ENCODE measurements around the gene SLC4A2. TPM values are rescaled to one million over a fixed set of nuclear protein-coding genes. Genes with fewer than 3 reads are reported as not detected.
A peak's percentile ranks its signal among the peaks of the same experiment; 100 is the strongest.

Gene SLC4A2
- total RNA-seq, 1 donor = 61.5 TPM

DNA sequence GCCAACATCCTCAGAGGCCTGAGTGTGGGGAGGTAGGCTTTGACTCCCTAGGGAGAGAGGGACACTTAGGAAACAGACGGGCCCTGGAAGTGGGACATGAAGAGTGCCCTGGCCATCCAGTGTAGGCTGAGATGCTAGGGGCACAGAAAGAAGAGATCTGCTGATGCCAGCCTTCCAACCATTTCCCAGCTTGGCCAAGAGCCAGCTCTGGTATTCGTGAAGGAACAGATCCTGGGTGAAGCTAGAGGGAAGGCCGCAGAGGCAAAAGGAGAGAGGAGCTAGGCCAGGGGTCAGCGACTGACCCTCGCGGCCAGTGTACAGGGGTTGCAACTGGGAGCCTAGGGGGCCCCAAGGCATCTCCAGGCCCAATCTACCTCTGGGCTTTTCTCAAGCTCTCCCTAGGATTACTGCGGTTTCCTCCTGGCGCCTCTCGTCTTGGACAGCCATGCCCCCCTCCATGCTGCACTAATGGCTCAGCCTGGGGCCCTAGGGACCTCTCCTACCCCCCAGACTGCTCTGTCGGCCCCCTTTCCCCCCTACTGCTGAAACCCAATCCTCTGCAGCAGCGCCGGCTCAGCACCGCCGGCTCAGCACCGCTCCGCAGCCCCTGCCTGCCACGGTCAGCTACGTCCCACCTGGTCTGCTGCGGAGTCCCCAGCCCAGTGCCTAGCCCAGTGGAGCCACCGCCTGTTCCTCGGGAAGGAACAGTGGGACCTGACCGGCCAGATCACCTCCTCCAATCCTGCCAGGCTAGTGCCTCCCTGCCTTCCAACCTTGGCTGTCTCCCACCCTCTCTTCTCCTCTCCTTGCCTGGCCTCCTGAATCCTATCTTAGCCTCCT lies 11.2 kb upstream of the SLC4A2 start, which contains the start of gene ASIC3:
ASIC3 (plus strand) TSS at position 556 of the 840 bp plus-strand sequence. CDS start 355 bp downstream, outside the sequence.
- Histone ChIP-seq H3K79me2 (ENCODE audit: insufficient read depth, low read length) (no peaks in the 10 kb centered on the region), H3K27ac (ENCODE audit: low read depth, low read length) (no peak within 1 kb of the TSS), H3K4me3 (ENCODE audit: insufficient read depth, low read length) (no peak within 1 kb of the TSS), H2AFZ (ENCODE audit: low read length) (no peak within 1 kb of the TSS), H3K27me3 (ENCODE audit: insufficient read depth, low read length) (no peaks in the 10 kb centered on the region), H3K9me3 (ENCODE audit: low read depth, low read length) (no peaks in the 10 kb centered on the region), H3K4me1 (ENCODE audit: insufficient read depth, low read length) (peaks cover 12% of the 10 kb centered on the region), H4K20me1 (ENCODE audit: insufficient read depth, low read length) (peaks cover 12% of the 10 kb centered on the region), H3K36me3 (ENCODE audit: insufficient read depth, low read length) (peaks cover 4% of the 10 kb centered on the region), H3K4me2 (ENCODE audit: insufficient read depth, low read length) (no peak within 1 kb of the TSS)
- no peak for DNase-seq (ENCODE audit: insufficient read length, low spot score, missing footprints)
- TF ChIP-seq, protein P1, sequence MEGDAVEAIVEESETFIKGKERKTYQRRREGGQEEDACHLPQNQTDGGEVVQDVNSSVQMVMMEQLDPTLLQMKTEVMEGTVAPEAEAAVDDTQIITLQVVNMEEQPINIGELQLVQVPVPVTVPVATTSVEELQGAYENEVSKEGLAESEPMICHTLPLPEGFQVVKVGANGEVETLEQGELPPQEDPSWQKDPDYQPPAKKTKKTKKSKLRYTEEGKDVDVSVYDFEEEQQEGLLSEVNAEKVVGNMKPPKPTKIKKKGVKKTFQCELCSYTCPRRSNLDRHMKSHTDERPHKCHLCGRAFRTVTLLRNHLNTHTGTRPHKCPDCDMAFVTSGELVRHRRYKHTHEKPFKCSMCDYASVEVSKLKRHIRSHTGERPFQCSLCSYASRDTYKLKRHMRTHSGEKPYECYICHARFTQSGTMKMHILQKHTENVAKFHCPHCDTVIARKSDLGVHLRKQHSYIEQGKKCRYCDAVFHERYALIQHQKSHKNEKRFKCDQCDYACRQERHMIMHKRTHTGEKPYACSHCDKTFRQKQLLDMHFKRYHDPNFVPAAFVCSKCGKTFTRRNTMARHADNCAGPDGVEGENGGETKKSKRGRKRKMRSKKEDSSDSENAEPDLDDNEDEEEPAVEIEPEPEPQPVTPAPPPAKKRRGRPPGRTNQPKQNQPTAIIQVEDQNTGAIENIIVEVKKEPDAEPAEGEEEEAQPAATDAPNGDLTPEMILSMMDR (IDR thresholded peaks at IDR 0.05; ENCODE audit: extremely low read depth, low read depth, low read length) = no peak

DNA sequence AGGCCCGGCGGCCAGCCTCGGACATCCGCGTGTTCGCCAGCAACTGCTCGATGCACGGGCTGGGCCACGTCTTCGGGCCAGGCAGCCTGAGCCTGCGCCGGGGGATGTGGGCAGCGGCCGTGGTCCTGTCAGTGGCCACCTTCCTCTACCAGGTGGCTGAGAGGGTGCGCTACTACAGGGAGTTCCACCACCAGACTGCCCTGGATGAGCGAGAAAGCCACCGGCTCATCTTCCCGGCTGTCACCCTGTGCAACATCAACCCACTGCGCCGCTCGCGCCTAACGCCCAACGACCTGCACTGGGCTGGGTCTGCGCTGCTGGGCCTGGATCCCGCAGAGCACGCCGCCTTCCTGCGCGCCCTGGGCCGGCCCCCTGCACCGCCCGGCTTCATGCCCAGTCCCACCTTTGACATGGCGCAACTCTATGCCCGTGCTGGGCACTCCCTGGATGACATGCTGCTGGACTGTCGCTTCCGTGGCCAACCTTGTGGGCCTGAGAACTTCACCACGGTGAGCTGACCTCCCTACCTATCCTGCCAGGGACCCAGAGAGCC lies 10.4 kb upstream of the SLC4A2 start:
- no peak overlapping the region for H2AFZ ChIP-seq (ENCODE audit: low read length)
- TF ChIP-seq, protein P1 (IDR thresholded peaks at IDR 0.05; ENCODE audit: extremely low read depth, low read depth, low read length) = no peak
- H3K36me3 ChIP-seq (ENCODE audit: insufficient read depth, low read length) = peaks cover 4% of the 10 kb centered on the region
- no peaks in the 10 kb centered on the region for H3K79me2 ChIP-seq (ENCODE audit: insufficient read depth, low read length)
- no peak for DNase-seq (ENCODE audit: insufficient read length, low spot score, missing footprints)
- H3K4me2 ChIP-seq (ENCODE audit: insufficient read depth, low read length) = no peak overlapping the region
- H3K4me3 ChIP-seq (ENCODE audit: insufficient read depth, low read length) = no peak overlapping the region
- peaks cover 12% of the 10 kb centered on the region for H4K20me1 ChIP-seq (ENCODE audit: insufficient read depth, low read length)
- no peak overlapping the region for H3K27ac ChIP-seq (ENCODE audit: low read depth, low read length)
- H3K4me1 ChIP-seq (ENCODE audit: insufficient read depth, low read length) = peaks cover 12% of the 10 kb centered on the region
- H3K27me3 ChIP-seq (ENCODE audit: insufficient read depth, low read length) = no peaks in the 10 kb centered on the region
- H3K9me3 ChIP-seq (ENCODE audit: low read depth, low read length) = no peaks in the 10 kb centered on the region

GRCh38 chr7:151051108-151051507 lies 8.3 kb upstream of the SLC4A2 start:
- H3K9me3 ChIP-seq (ENCODE audit: low read depth, low read length) = no peaks in the 10 kb centered on the region
- H2AFZ ChIP-seq (ENCODE audit: low read length) = no peak overlapping the region
- no peaks in the 10 kb centered on the region for H3K79me2 ChIP-seq (ENCODE audit: insufficient read depth, low read length)
- peak; percentile 98 for DNase-seq (ENCODE audit: insufficient read length, low spot score, missing footprints)
- H3K27ac ChIP-seq (ENCODE audit: low read depth, low read length) = no peak overlapping the region
- no peak overlapping the region for H3K4me3 ChIP-seq (ENCODE audit: insufficient read depth, low read length)
- no peaks in the 10 kb centered on the region for H3K27me3 ChIP-seq (ENCODE audit: insufficient read depth, low read length)
- TF ChIP-seq, protein P1 (IDR thresholded peaks at IDR 0.05; ENCODE audit: extremely low read depth, low read depth, low read length) = no peak
- H4K20me1 ChIP-seq (ENCODE audit: insufficient read depth, low read length) = peaks cover 12% of the 10 kb centered on the region
- peaks cover 12% of the 10 kb centered on the region for H3K4me1 ChIP-seq (ENCODE audit: insufficient read depth, low read length)
- peak overlapping the region; percentile 48 for H3K4me2 ChIP-seq (ENCODE audit: insufficient read depth, low read length)
- peaks cover 4% of the 10 kb centered on the region for H3K36me3 ChIP-seq (ENCODE audit: insufficient read depth, low read length)

DNA sequence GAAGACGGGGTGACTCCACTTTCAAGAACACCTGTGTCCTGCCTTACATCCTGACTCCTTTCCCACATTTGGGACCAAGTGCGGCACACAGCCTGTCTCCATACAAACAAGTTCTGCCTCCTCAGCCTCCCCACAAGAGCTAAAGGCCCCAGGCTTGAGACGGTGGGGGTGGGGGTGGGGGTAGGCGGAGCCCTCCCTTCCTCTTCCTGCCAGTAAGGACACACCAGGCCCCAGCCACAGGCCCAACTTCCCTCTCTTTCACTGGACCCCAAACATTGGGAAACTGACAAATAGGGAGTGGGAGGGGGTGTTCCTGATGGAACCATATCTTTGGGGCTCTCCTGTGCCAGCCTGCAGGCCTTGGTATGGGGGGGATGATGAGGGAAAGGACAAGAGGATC lies 6.3 kb upstream of the SLC4A2 start:
- Histone ChIP-seq H3K27me3 (ENCODE audit: insufficient read depth, low read length) (no peaks in the 10 kb centered on the region), H3K36me3 (ENCODE audit: insufficient read depth, low read length) (peaks cover 4% of the 10 kb centered on the region), H3K4me3 (ENCODE audit: insufficient read depth, low read length) (no peak overlapping the region), H3K27ac (ENCODE audit: low read depth, low read length) (no peak overlapping the region), H3K9me3 (ENCODE audit: low read depth, low read length) (no peaks in the 10 kb centered on the region), H2AFZ (ENCODE audit: low read length) (no peak overlapping the region), H3K4me2 (ENCODE audit: insufficient read depth, low read length) (no peak overlapping the region), H3K79me2 (ENCODE audit: insufficient read depth, low read length) (no peaks in the 10 kb centered on the region), H4K20me1 (ENCODE audit: insufficient read depth, low read length) (peaks cover 6% of the 10 kb centered on the region), H3K4me1 (ENCODE audit: insufficient read depth, low read length) (peaks cover 11% of the 10 kb centered on the region)
- no peak for DNase-seq (ENCODE audit: insufficient read length, low spot score, missing footprints)
- TF ChIP-seq, protein P1 (IDR thresholded peaks at IDR 0.05; ENCODE audit: extremely low read depth, low read depth, low read length) = no peak

Data from osteoblast (primary cell).